GM23338 (cell line): Measurements from ENCODE around the gene STX1B. TPM values are rescaled to one million over a fixed set of nuclear protein-coding genes. Genes with fewer than 3 reads are reported as not detected.

ENCODE experiments used
- ATAC-seq: fragments of 200-7000 bp; cut with Tn5 transposase; 3 replicates; pipeline ENCODE4 v1.9.1; 2020
- DNase-seq: peaks from one replicate; pipeline ENCODE4 v3.0.0-alpha.2; 2015; ENCODE audit warnings: low spot score
- H2AFZ ChIP-seq: fragments of 200-600 bp; sonication (generic); 2 replicates; pipeline ENCODE4 v1.8.0; 2016; ENCODE audit warnings: antibody characterized with exemption, mild to moderate bottlenecking, moderate library complexity
- H3F3A ChIP-seq: fragments of 200-600 bp; sonication (generic); replicated peaks from 2 replicates; pipeline ENCODE4 v1.8.0; 2017; ENCODE audit warnings: antibody characterized with exemption, mixed run types, low read depth
- H3K27ac ChIP-seq: fragments of 200-600 bp; sonication (generic); 2 replicates; pipeline ENCODE4 v1.6.1; 2016; ENCODE audit warnings: low read depth
- H3K27me3 ChIP-seq: fragments of 200-600 bp; sonication (generic); 2 replicates; pipeline ENCODE4 v1.8.0; 2016; ENCODE audit warnings: mild to moderate bottlenecking, mixed run types, moderate library complexity; ENCODE audit not compliant: insufficient read depth
- H3K36me3 ChIP-seq: fragments of 200-600 bp; sonication (generic); 2 replicates; pipeline ENCODE4 v1.8.0; 2016; ENCODE audit warnings: mild to moderate bottlenecking; ENCODE audit not compliant: insufficient read depth
- H3K4me1 ChIP-seq: fragments of 200-600 bp; sonication (generic); 2 replicates; pipeline ENCODE4 v1.8.0; 2016; ENCODE audit warnings: mild to moderate bottlenecking, moderate library complexity; ENCODE audit not compliant: insufficient read depth
- H3K4me2 ChIP-seq: fragments of 200-600 bp; sonication (generic); 2 replicates; pipeline ENCODE4 v1.7.1; 2017; ENCODE audit warnings: mixed run types
- H3K4me3 ChIP-seq: fragments of 200-600 bp; sonication (generic); 2 replicates; pipeline ENCODE4 v1.6.1; 2016; ENCODE audit warnings: mixed run types
- H3K79me2 ChIP-seq: fragments of 200-600 bp; sonication (generic); replicated peaks from 2 replicates; pipeline ENCODE4 v1.8.0; 2017; ENCODE audit warnings: mild to moderate bottlenecking; ENCODE audit not compliant: insufficient read depth
- H3K9me2 ChIP-seq: fragments of 200-600 bp; sonication (generic); 2 replicates; pipeline ENCODE4 v1.8.0; 2017; ENCODE audit not compliant: insufficient read depth
- H4K20me1 ChIP-seq: fragments of 200-600 bp; sonication (generic); replicated peaks from 2 replicates; pipeline ENCODE4 v1.8.0; 2017; ENCODE audit warnings: mild to moderate bottlenecking; ENCODE audit not compliant: insufficient read depth
- H3K27ac Mint-ChIP-seq: 2 replicates; pipeline ENCODE4 v1.8.0; 2020; ENCODE audit warnings: inconsistent platforms, mild to moderate bottlenecking, moderate library complexity, mixed read lengths
- H3K27me3 Mint-ChIP-seq: 3 replicates; pipeline ENCODE4 v1.8.0; 2022; ENCODE audit warnings: low read depth, mild to moderate bottlenecking, moderate library complexity, mixed read lengths, inconsistent platforms; ENCODE audit not compliant: insufficient read depth, poor library complexity
- H3K36me3 Mint-ChIP-seq: 3 replicates; pipeline ENCODE4 v1.8.0; 2021; ENCODE audit warnings: low read depth, mild to moderate bottlenecking, inconsistent platforms, moderate library complexity, mixed read lengths
- H3K4me1 Mint-ChIP-seq: 3 replicates; pipeline ENCODE4 v1.8.0; 2020; ENCODE audit warnings: mild to moderate bottlenecking, inconsistent platforms, mixed read lengths
- H3K4me3 Mint-ChIP-seq: 3 replicates; pipeline ENCODE4 v1.8.0; 2021; ENCODE audit warnings: moderate library complexity, mild to moderate bottlenecking, inconsistent platforms, mixed read lengths
- H3K9me3 Mint-ChIP-seq: 3 replicates; pipeline ENCODE4 v1.8.0; 2020; ENCODE audit warnings: moderate library complexity, mild to moderate bottlenecking, inconsistent platforms, mixed read lengths
- CREB1 ChIP-seq: fragments of 250-450 bp; sonication (Bioruptor Pico); IDR thresholded peaks from 2 replicates; pipeline ENCODE4 v1.5.0; 2020; ENCODE audit warnings: low read depth, mild to moderate bottlenecking, moderate library complexity
- ETS1 ChIP-seq: IDR thresholded peaks from 2 replicates; pipeline ENCODE4 v1.6.1; 2016; ENCODE audit warnings: antibody characterized with exemption
- EZH2 ChIP-seq: fragments of 200-600 bp; sonication (generic); IDR thresholded peaks from one replicate; pipeline ENCODE4 v1.8.0; 2017; ENCODE audit warnings: antibody characterized with exemption, mild to moderate bottlenecking, low read depth; ENCODE audit not compliant: unreplicated experiment
- JUNB ChIP-seq: IDR thresholded peaks from one replicate; pipeline ENCODE4 v1.6.1; 2016; ENCODE audit warnings: antibody characterized with exemption; ENCODE audit not compliant: unreplicated experiment
- NANOG ChIP-seq: IDR thresholded peaks from 2 replicates; pipeline ENCODE4 v1.6.1; 2016; ENCODE audit warnings: antibody characterized with exemption, borderline replicate concordance
- STAT1 ChIP-seq: IDR thresholded peaks from one replicate; pipeline ENCODE4 v1.6.1; 2016; ENCODE audit warnings: antibody characterized with exemption; ENCODE audit not compliant: unreplicated experiment
- ZNF114 ChIP-seq: fragments of 250-450 bp; sonication (Bioruptor Pico); IDR thresholded peaks from 2 replicates; pipeline ENCODE4 v1.5.0; 2020; ENCODE audit warnings: mild to moderate bottlenecking, moderate library complexity
- ZNF331 ChIP-seq: fragments of 250-450 bp; sonication (Bioruptor Pico); IDR thresholded peaks from 2 replicates; pipeline ENCODE4 v1.5.0; 2020; ENCODE audit warnings: low read depth, mild to moderate bottlenecking, moderate library complexity
- ZNF462 ChIP-seq: fragments of 250-450 bp; sonication (Bioruptor Pico); IDR thresholded peaks from 2 replicates; pipeline ENCODE4 v1.5.0; 2020; ENCODE audit warnings: mild to moderate bottlenecking, moderate library complexity
- polyA plus RNA-seq: library from polyadenylated mRNA; unstranded; fragments of >200 nt; fragmentation: Nextera tagmentation; extraction: Ambion mirVana; gene quantifications from 2 replicates; pipeline ENCODE4 v1.2.1, GENCODE V29; 2016
- total RNA-seq: library from RNA; depleted of rRNA; stranded (reverse); fragments of >200 nt; shearing (Covaris generic); gene quantifications from 2 replicates; pipeline ENCODE4 v1.2.3, GENCODE V29; 2014

STX1B gene
- total and polyA plus RNA-seq, 2 experiments from 2014 or later: 1.7 to 9.5 TPM

- 0 out of 2 replicates have a peak, but pooled peaks cover 3% of the 10 kb centered on the region for H4K20me1 ChIP-seq
- Mint-ChIP-seq H3K9me3 (no peaks in the 10 kb centered on the region), H3K4me3 (no peak overlapping the region), H3K27me3 (peaks cover 19% of the 10 kb centered on the region), H3K27ac (no peak overlapping the region), H3K4me1 (peaks cover 18% of the 10 kb centered on the region), H3K36me3 (no peaks in the 10 kb centered on the region)
- H3K27ac ChIP-seq: no peak overlapping the region
- ATAC-seq (no peak), DNase-seq (no peak)
- TF ChIP-seq ETS1 (no peak), STAT1 (no peak), JUNB (no peak), NANOG (no peak), CREB1 (CRISPR knock-in tag) (no peak), ZNF331 (CRISPR knock-in tag) (no peak), EZH2 (no peak), ZNF114 (CRISPR knock-in tag) (no peak), ZNF462 (CRISPR knock-in tag) (no peak)
- no peaks in the 10 kb centered on the region; the same call in 1 of the 2 replicates for H3K36me3 ChIP-seq
- H3K4me3 ChIP-seq: no peak overlapping the region
- no peaks in the 10 kb centered on the region for H3K79me2 ChIP-seq
- H3K4me2 ChIP-seq: no peak overlapping the region
- no peak overlapping the region for H2AFZ ChIP-seq
- H3K4me1 ChIP-seq: peaks cover 7% of the 10 kb centered on the region; the same call in 1 of the 2 replicates
- peaks cover 21% of the 10 kb centered on the region for H3F3A ChIP-seq
- H3K27me3 ChIP-seq: no peaks in the 10 kb centered on the region
- H3K9me2 ChIP-seq: no peaks in the 10 kb centered on the region
These were observed 57.3 kb downstream of the STX1B start for GRCh38 chr16:30953111-30953510.
